ENCODE measurements around the gene ARIH2.

The ARIH2 gene

GRCh38 chr3:48881006-48881405, 37.6 kb upstream of the ARIH2 start:
- Histone ChIP-seq H2AFZ (ENCODE audit: low read depth) (no peak overlapping the region), H3K4me1 (ENCODE audit: low read depth, poor library complexity, severe bottlenecking) (no peaks in the 10 kb centered on the region), H3K9ac (no peak overlapping the region), H3K27me3 (ENCODE audit: insufficient read depth, low read depth) (no peaks in the 10 kb centered on the region), H3K36me3 (ENCODE audit: insufficient read depth) (no peaks in the 10 kb centered on the region), H3K79me2 (ENCODE audit: insufficient read depth, low read depth) (no peaks in the 10 kb centered on the region), H3K4me3 (IDR thresholded peaks at IDR 0.05; ENCODE audit: insufficient read depth, low read depth, low read length) (no peak overlapping the region), H4K20me1 (ENCODE audit: insufficient read depth) (no peaks in the 10 kb centered on the region), H3K27ac (no peak overlapping the region), H3K4me2 (no peak overlapping the region)
- TF ChIP-seq CTCF (conservative IDR thresholded peaks at IDR 0.05; ENCODE audit: low read depth, low read length): no peak

- Histone ChIP-seq H2AFZ (ENCODE audit: low read depth) (no peak overlapping the region), H3K79me2 (ENCODE audit: insufficient read depth, low read depth) (no peaks in the 10 kb centered on the region), H3K36me3 (ENCODE audit: insufficient read depth) (no peaks in the 10 kb centered on the region)
These were observed 37.0 kb upstream of the ARIH2 start for GRCh38 chr3:48881652-48882114.

GRCh38 chr3:48885753-48886152, 32.9 kb upstream of the ARIH2 start:
- no peaks in the 10 kb centered on the region for H3K4me1 ChIP-seq (ENCODE audit: low read depth, poor library complexity, severe bottlenecking)
- no peaks in the 10 kb centered on the region for H3K36me3 ChIP-seq (ENCODE audit: insufficient read depth)
- no peak overlapping the region for H3K9ac ChIP-seq
- H2AFZ ChIP-seq (ENCODE audit: low read depth): no peak overlapping the region
- no peaks in the 10 kb centered on the region for H4K20me1 ChIP-seq (ENCODE audit: insufficient read depth)
- H3K79me2 ChIP-seq (ENCODE audit: insufficient read depth, low read depth): no peaks in the 10 kb centered on the region
- H3K4me3 ChIP-seq (IDR thresholded peaks at IDR 0.05; ENCODE audit: insufficient read depth, low read depth, low read length): no peak overlapping the region
- no peak overlapping the region for H3K27ac ChIP-seq
- H3K27me3 ChIP-seq (ENCODE audit: insufficient read depth, low read depth): no peaks in the 10 kb centered on the region
- no peak for TF ChIP-seq CTCF (conservative IDR thresholded peaks at IDR 0.05; ENCODE audit: low read depth, low read length)
- H3K4me2 ChIP-seq: no peak overlapping the region

More at GRCh38 chr3:48881652-48882114, 37.0 kb upstream of the ARIH2 start:
- Histone ChIP-seq H3K4me2 (no peak overlapping the region), H3K27me3 (ENCODE audit: insufficient read depth, low read depth) (no peaks in the 10 kb centered on the region), H3K4me1 (ENCODE audit: low read depth, poor library complexity, severe bottlenecking) (no peaks in the 10 kb centered on the region), H3K27ac (no peak overlapping the region), H3K9ac (no peak overlapping the region), H4K20me1 (ENCODE audit: insufficient read depth) (no peaks in the 10 kb centered on the region), H3K4me3 (IDR thresholded peaks at IDR 0.05; ENCODE audit: insufficient read depth, low read depth, low read length) (no peak overlapping the region)
- TF ChIP-seq CTCF (conservative IDR thresholded peaks at IDR 0.05; ENCODE audit: low read depth, low read length): no peak

GRCh38 chr3:48891606-48892005, 27.0 kb upstream of the ARIH2 start:
- Histone ChIP-seq H3K27me3 (ENCODE audit: insufficient read depth, low read depth) (no peaks in the 10 kb centered on the region), H3K4me2 (no peak overlapping the region), H4K20me1 (ENCODE audit: insufficient read depth) (no peaks in the 10 kb centered on the region), H2AFZ (ENCODE audit: low read depth) (no peak overlapping the region), H3K4me1 (ENCODE audit: low read depth, poor library complexity, severe bottlenecking) (peaks cover 21% of the 10 kb centered on the region), H3K36me3 (ENCODE audit: insufficient read depth) (no peaks in the 10 kb centered on the region; the same call in 1 of the 2 replicates), H3K27ac (no peak overlapping the region), H3K9ac (no peak overlapping the region), H3K4me3 (IDR thresholded peaks at IDR 0.05; ENCODE audit: insufficient read depth, low read depth, low read length) (no peak overlapping the region), H3K79me2 (ENCODE audit: insufficient read depth, low read depth) (no peaks in the 10 kb centered on the region)
- no peak for TF ChIP-seq CTCF (conservative IDR thresholded peaks at IDR 0.05; ENCODE audit: low read depth, low read length)
